Stimulated activated CD4-positive, alpha-beta T cell treated with anti-CD3 and anti-CD28 coated beads, Interleukin-1b, Interleukin-23, amount 100 ng/mL, for 4 hours (primary cell): ENCODE data around the gene MTOR.
A peak's percentile ranks its signal among the peaks of the same experiment; 100 is the strongest.
"Not testable (repeated sequence)": the region's sequence is repeated elsewhere in the genome, so short reads cannot be mapped to it uniquely, and the experiment has no call there.

Source experiments
- DNase-seq, 2 donors: peaks; one replicate each; pipeline ENCODE4 v3.0.0-alpha.2; 2020; ENCODE audit warnings: low read depth in 2 of 2

Gene MTOR

DNA sequence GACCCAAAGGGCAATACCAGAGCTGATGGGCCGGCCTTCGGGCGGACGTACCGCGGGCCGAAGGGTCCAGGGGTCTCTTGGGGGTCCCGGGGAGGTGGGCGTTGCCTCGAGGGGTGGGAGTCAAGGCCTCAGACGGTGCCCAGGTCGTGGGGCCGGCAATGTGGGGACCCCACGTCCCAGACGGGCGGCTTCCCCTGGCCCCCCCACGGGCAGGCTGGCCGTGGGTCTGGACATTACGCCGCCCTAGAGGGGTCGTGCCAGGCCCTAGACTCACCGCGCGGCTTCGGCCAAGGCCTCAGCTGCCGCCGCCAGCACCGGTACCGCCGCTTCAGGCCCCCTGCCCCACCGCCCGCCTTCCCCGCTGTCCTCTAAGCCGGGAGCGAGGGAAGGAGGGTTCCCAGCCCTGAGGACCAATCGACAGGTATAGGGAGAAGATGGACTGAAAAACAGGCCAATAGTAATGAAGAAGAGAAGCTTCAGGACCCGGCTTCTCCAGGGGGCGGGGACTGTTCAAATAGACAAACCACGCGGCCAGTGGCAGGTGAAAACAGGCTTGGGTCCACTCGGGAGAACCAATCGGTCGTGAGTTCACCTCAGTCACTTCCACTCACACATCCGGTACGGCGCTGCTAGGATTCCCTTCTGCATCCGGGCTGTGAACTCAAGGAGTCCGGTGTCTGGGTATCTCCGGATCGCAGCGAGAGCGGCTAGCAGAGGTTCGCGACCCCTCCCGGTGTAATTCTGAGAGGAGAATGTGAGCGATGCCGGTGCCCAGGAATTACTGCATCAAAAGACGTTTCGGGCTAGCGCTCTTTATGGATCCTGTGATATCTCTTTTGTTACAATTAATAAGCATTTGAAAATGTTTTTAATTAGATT lies at the start of gene MTOR:
Gene MTOR (minus strand): TSS at position 381 of the 879 bp plus-strand sequence. CDS start 3,142 bp downstream, outside the sequence.
- DNase-seq, result peak; percentile 83 to 92

DNA sequence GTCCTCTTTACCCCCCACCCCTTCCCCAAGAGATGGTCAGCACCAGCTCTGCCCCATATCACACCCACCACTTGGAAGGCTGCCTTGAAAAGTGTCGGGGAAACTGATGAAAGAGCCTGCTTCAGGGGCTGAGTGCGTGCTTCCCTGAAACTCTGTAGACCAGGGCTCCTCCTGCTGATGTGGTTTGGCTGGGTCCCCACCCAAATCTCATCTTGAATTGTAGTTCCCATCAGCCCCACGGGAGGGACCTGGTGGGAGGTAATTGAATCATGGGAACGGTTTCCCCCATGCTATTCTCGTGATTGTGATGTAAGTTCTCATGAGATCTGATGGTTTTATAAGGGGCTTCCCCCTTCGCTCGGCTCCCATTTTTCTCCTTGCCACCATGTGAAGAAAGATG lies 47.0 kb upstream of the MTOR start:
- no peak for DNase-seq

DNA sequence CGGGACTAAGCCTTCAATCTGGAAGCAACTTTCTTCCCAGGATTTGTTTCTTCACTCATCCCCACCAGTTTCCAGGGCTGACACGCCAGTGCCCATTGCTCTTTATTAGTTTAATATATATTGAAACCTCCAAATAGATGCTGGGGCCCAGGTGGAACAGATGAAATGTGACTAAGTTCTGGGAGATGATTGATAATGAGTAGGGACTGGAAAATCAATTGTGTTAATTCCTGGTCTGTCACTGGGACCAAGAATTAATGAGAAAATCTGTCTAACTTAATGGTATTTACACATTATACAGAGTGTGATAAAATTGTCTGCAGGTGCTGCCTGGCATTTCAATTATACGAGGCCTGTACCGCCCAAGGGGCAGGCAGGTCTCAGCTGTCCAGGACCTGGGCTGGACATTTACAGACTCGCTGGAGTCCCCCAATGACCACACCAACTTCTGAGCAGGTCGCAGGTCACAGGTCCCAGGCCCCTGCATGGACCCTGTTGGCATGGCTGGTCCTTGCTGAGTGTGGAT lies 46.4 kb upstream of the MTOR start:
- no peak for DNase-seq

DNA sequence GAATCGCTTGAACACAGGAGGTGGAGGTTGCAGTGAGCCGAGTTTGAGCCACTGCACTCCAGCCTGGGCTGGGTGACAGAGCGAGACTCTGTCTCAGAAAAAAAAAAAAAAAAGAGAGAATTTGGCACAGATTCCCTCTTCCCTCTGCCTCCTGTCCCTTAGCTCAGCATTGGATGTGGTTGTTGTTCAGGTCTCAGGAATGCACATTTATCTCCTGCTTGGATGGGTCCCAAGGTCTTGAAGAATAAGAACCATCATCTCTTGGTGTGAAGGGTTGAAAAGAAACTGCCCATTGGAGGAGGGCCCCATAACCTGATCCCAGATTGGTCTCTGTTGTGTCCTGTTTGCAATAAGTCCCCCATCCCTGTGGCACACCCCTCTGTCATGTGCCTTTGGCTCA lies 45.5 kb upstream of the MTOR start:
- no peak for DNase-seq

DNA sequence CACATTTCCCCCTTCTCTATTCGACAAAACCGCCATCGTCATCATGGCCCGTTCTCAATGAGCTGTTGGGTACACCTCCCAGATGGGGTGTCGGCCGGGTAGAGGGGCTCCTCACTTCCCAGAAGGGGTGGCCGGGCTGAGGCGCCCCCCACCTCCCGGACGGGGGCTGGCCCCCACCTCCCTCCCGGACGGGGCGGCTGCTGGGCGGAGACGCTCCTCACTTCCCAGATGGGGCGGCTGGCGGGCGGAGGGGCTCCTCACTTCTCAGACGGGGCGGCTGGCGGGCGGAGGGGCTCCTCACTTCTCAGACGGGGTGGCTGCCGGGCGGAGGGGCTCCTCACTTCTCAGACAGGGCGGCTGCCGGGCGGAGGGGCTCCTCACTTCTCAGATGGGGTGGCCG lies 43.2 kb upstream of the MTOR start:
- DNase-seq, result not testable (repeated sequence)

DNA sequence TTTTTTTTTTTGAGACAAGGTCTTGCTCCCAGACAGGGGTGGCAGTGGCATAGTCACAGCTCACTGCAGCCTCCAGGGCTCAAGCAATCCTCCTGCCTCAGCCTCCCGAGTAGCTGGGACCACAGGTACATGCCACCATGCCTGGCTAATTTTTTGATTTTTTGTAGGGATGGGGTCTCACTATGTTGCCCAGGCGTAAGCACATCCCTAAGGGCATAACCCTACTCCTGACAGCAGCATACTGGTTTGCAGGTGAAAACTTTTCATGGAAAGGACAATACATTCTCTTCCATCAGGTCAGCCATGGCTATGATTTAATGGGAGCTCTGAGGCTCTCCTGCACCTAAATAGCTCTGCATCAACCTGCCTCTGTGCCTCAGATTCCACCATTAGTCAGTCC lies 40.0 kb upstream of the MTOR start:
- DNase-seq, result no peak

DNA sequence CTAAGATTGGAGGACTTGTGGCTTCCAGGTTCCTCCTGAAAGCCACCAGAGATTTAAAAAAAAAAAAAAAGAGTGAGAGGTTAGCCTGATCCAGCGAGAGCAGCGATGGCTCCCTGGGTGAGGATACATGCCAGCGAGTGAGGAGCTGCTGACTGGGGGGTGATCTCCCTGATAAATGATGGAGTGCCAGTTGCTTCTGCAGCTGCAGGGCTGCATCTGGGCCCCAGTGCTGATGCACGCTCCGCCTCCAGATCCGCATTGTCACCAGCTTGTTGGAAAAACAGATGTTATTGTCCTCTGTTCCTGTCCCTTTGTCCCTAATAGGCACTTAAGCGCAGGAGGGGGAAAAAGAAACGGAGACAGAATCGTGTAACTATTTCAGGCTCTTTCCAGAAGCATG lies 39.2 kb upstream of the MTOR start:
- DNase-seq, result no peak

DNA sequence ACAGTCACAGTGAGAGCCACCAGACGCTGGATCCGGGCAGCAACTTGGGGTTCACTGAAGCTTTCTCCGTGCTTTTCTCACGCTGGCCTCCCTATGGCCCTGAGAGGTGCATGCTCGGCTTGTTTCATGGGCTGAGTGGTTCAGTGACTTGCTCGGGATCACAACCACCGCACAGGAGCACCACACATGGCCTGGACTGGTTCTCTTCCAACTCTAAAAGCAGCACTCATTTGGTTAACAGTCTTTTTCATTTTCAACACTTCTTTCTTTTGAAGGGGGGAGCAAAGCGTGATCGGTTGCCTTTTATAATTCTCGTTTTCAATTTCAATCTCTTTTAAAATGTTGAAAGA lies 36.8 kb upstream of the MTOR start:
- no peak for DNase-seq

DNA sequence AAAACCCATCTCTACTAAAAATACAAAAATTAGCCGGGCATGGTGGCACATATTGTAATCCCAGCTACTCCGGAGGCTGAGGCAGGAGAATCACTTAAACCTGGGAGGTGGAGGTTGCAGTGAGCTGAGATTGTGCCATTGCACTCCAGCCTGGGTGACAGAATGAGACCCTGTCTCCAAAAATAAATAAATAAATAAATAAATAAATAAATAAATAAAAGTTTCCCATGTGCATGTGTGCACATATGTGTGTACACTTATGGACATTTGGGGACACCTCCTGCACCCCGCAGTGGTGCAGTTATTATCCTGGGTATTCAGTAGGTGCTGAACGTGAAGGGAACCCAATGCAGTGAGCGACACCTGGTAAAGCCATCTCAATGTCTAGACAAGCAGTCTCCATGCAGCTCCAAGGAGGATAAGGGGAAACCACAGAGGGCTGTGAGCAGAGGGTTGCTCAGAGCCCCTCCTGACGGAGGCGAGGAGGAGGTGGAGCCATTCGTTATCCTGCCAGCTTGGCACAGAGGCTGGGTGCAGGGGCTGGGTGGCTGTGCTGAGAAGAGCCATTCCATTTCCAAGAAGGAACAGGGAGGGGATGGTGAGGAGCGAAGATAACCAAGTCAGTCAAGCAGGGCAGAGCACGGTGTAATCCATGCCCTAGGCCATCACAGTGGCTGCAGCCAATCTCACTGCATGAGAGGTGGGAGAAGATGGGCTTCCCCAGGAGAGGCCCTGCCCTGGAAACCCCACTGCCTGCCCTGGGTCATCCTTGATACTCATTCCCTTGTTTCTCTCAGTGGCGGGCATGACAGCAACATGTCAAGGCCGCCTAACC lies 36.3 kb upstream of the MTOR start:
- no peak for DNase-seq

DNA sequence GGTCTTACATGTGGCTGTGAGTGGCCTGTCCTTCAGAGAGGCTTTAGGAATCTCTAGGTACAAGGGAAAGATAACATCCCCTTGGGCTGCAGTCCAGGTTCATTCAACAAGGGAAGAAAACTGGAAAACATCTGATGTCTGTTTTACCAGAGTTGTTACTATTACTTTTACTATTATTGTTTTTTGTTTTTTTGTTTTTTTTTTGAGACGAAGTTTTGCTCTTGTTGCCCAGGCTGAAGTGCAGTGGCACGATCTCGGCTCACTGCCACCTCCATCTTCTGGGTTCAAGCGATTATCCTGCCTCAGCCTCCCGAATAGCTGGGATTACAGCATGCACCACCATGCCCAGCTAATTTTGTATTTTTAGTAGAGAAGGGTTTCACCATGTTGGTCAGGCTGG lies 35.4 kb upstream of the MTOR start:
- DNase-seq, result not testable (repeated sequence)

DNA sequence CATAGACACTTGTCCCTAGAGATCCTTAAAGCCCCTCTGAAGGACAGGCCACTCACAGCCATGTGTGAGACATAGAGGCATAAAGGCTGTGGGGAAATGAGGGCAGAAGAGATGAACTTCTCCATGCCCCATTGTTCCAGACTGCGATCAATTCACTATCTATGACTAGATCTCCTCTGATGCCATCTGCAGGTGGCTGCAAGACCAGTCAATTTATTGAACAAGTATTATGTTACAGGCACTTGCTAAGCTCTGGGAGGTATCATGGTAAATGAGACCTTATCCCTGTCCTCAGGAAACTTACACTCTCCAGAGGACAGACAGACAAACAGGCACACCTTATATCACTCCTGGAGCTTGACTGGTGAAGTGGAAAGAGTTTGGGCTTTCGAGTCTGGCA lies 33.6 kb upstream of the MTOR start:
- no peak for DNase-seq

DNA sequence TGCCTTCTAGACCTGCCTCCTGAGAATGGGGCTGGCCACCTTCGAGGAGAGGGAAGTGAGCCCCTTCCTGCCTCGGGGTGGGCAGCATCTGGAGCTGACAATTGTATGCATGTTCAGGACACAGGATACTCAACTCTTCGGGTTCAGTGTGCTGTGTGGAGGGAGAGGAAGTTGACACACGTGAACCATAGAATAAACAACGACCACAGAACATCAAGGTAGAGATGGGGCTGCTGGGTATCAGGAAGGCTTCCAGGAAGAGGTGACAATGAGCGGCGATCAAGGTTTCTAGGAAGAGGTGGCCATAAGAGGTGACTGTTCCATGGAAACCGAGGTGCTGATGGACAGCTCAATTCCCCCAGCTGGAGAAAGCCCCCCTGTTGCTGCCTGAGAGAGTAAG lies 32.6 kb upstream of the MTOR start:
- DNase-seq, result no peak

DNA sequence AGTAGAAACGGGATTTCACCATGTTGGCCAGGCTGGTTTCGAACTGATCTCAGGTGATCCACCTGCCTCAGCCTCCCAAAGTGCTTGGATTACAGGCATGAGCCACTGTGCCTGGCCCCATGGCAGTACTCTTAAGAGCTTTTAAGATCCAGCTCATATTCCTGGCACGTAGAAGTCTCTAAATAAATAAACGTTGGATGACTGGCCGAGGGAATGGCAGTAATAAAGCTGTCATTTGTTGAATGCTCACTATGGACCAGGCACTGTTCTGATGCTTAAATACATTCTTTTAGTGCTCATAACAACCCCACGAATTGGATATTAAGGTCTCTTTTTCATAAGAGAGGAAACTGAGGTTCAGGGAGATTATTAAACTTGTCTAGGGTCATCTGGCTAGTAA lies 31.5 kb upstream of the MTOR start:
- DNase-seq, result no peak

DNA sequence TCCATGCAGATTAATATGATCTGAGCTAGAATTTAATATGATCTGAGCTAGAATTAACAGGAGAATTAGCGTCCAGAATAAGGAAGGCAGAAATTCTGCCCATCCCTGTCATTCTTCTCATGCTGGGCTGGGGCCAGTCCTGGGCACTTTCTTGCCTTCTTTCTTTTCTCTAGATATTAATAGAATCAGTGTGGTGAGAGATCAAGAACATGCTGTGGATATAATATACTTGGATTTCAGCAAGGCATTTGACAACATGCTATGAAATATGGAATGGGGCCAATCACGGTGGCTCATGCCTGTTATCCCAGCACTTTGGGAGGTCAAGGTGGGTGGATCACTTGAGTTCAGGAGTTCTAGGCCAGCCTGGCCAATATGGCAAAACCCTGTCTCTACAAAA lies 28.7 kb upstream of the MTOR start:
- DNase-seq, result no peak

DNA sequence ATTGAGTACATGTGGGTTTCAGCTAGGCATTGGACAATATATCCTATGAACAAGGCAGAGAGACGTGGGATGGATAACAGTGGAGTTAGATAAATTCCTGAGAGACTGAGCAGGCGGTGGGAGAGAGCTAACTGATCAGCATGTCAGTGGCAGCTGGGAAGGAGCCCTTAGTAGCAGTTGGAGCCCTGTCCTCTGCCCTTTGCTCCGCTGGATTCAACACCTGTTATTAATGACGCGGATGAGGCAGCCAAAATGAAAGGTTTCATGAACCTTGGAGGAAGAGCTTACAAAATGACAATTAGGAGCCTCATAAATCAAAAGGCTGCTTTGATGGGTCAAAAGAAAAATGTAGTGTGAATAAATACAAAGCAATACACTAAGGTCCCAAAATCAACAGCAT lies 26.7 kb upstream of the MTOR start:
- no peak for DNase-seq

DNA sequence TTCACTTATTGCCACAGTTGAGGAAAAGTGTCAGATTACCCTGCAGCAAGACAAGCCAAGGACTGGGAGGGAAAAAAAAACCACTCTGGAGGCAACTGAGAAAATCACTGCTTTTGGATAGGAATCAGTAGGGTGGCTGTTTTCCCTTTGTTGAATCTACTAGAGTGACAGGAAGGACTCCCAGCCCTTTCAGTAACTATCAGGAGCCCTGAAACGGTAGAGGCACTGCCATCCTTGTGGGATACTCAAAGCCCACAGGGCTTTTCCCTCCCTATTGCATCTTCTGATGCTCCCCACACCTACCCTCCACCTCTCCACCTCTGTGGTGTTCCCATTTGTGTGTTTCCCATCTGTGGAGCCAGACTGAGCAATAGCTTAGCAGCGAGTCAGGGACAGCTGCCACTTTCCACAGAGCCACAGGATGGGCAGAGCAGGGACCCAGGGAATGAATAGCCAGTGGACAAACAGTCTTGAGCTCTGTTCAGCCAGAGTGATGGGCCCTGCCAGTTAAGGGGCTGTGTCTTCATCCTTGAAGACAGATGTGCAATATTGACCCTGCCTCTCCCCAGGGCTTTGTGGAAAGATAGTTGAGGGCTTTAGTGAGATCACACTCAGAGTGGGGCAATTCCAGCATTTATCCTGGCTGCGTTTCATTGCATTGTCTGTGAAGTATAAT lies 24.5 kb upstream of the MTOR start:
- DNase-seq, result no peak

DNA sequence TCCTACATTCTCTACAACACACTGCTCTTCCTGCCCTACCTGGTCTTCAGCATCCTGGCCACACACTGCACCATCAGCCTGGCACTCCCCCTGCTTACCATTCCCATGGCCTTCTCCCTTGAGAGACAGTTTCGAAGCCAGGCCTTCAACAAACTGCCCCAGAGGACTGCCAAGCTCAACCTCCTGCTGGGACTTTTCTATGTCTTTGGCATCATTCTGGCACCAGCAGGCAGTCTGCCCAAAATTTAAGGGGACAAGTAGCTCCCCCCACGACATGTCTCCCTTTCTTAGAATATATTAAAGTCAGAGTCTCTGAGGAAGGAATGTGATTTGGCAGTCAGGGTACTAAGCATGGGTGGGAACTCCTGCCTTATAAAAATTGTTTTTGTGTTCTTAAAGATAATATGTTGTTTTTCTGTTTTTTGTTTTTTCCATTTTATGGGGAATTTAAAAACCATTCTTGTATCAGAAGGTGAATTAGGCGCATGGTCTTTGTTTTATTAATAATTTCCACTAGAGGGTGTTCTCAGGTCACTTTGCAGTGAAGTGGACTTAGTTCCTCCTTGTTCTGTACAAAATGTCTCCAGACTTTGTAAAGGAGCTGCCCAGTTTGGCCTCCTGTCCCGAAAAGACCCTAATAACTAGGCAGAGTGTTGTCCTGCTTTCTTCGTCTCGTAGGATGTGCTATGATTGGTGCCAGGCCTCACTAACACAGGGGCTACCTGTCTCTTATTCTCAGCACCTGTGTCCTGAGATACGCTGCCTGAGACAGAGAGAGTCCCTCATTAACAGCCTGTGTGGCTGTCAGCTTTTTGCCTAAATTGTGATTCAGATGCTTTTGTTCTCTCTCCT lies 23.8 kb upstream of the MTOR start:
- DNase-seq, result no peak

DNA sequence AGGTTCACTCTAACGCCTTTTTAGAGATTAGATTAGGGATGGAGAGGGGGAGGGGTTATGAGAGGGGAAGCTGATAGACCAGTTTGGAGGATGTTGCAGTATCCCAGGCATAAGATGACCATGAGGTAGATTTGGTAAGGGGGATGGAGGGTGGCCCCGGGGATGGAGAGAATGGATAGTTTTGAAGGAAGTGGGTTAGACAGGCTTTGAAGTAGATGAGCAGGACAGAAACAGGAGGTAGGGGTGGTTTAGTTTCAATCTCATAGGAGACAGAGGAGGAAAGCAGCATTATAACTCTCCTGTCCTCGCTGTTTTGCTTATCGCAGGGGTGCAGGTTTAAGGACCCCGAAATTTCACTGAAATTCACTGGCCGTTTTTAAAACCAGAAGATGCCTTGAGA lies 22.4 kb upstream of the MTOR start:
- no peak for DNase-seq

DNA sequence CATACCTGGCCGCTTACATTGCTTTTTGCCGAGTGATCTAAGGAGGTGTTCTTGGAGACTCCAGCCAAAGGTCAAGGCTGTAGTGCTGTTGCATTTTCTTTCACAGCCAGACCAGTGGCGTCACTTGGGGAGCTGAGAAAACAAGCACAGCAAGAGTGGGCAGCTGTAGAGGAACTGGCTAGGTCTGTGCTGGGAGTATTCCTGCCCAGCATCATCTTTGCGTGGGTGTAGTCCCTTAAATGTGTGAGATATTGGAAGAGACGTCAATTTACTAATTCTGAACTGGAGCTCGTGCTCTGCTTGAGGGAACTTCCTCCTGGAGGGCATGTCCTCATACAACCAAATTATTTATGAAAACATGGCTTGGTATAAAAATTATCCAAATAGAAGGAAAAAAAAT lies 20.8 kb upstream of the MTOR start:
- no peak for DNase-seq

DNA sequence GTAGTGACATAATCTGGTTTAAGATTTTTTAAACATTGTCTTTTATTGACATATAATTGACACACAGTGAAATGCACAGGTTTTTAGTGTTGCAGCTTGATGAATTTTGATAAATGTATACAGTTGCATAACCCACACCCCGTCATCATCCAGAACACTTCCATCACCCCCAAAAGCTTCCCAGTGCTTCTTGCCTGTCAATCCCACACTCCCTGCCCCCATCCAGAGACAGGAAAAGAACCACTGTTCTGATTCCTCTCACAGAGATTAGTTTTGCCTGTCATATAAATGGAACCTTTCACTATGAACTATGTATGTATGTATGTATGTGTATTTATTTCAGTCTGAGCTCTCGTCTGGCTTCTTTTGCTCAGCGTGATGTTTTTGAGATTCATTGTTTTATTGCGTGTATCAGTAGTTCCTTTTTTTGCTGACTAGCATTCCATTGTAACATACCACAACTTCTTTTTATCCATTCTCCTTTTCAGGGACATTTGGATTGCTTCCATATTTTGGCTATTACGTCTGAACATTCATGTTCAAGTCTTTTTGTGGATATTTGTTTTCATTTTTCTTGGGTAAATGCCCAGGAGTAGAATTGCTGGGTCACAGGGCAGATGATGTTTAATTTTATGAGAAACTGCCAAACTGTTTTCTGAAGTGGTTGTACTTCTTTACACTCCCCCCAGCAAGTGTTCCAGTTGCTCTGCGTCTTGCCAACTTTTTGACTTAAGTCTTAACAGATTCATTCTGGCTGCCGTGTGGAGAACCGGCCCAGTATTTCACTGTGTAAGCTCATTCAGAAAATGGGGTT lies 19.4 kb upstream of the MTOR start:
- no peak for DNase-seq
